Measurements from ENCODE around the gene GPR84. TPM values are rescaled to one million over a fixed set of nuclear protein-coding genes. Genes with fewer than 3 reads are reported as not detected.
"Not testable (repeated sequence)": the region's sequence is repeated elsewhere in the genome, so short reads cannot be mapped to it uniquely, and the experiment has no call there.

Gene GPR84
- total RNA-seq, 1 donor from 2014 or later, result not detected

- no peak for DNase-seq (ENCODE audit: extremely low spot score, unreplicated experiment)
- Mint-ChIP-seq H3K27me3 (no peaks in the 10 kb centered on the region), H3K9me3 (no peaks in the 10 kb centered on the region), H3K4me1 (ENCODE audit: unreplicated experiment) (peaks cover 57% of the 10 kb centered on the region), H3K4me3 (peak overlapping the region; percentile 73), H3K36me3 (peaks cover 15% of the 10 kb centered on the region), H3K27ac (peak overlapping the region; percentile 45)
- no peak for TF ChIP-seq CTCF (conservative IDR thresholded peaks at IDR 0.05)
Measured at GRCh38 chr12:54328595-54329337, 35.5 kb downstream of the GPR84 start.

GRCh38 chr12:54325442-54326109 lies 38.7 kb downstream of the GPR84 start:
- H3K27me3 Mint-ChIP-seq; H3K36me3 Mint-ChIP-seq; H3K9me3 Mint-ChIP-seq; DNase-seq (ENCODE audit: extremely low spot score, unreplicated experiment): not testable (repeated sequence)
- H3K27ac Mint-ChIP-seq, result peak overlapping the region; percentile 98
- peak overlapping the region; percentile 99 for H3K4me3 Mint-ChIP-seq
- peaks cover 43% of the 10 kb centered on the region for H3K4me1 Mint-ChIP-seq (ENCODE audit: unreplicated experiment)

- peak within 1 kb of the TSS; percentile 98 for H3K27ac Mint-ChIP-seq
- TF ChIP-seq CTCF (conservative IDR thresholded peaks at IDR 0.05), result peak; percentile 79
Measured at GRCh38 chr12:54324617-54325441, 39.5 kb downstream of the GPR84 start, which contains the start of gene COPZ1. TSS of gene COPZ1 (plus strand) at chr12:54325131. CDS start at chr12:54325164, 33 bp downstream.

GRCh38 chr12:54321363-54321762 lies 42.9 kb downstream of the GPR84 start:
- DNase-seq (ENCODE audit: extremely low spot score, unreplicated experiment), result no peak
- Mint-ChIP-seq H3K9me3 (no peaks in the 10 kb centered on the region), H3K4me1 (ENCODE audit: unreplicated experiment) (peaks cover 12% of the 10 kb centered on the region), H3K27me3 (peaks cover 3% of the 10 kb centered on the region), H3K4me3 (no peak overlapping the region), H3K36me3 (peaks cover 5% of the 10 kb centered on the region), H3K27ac (no peak overlapping the region)
- TF ChIP-seq CTCF (conservative IDR thresholded peaks at IDR 0.05), result no peak

More at GRCh38 chr12:54324617-54325441, 39.5 kb downstream of the GPR84 start, which contains the start of gene COPZ1:
- no peaks in the 10 kb centered on the region for H3K9me3 Mint-ChIP-seq
- no peaks in the 10 kb centered on the region for H3K27me3 Mint-ChIP-seq
- H3K4me1 Mint-ChIP-seq (ENCODE audit: unreplicated experiment), result peaks cover 35% of the 10 kb centered on the region
- DNase-seq (ENCODE audit: extremely low spot score, unreplicated experiment), result peak; percentile 92
- H3K4me3 Mint-ChIP-seq, result peak within 1 kb of the TSS; percentile 99
- peaks cover 5% of the 10 kb centered on the region for H3K36me3 Mint-ChIP-seq

Small RNAs within 50 kb of the gene (microRNA-seq; reads per million reads assigned to microRNA genes)
- gene MIR148B, result 926 reads per million, percentile 82 among the genes with 10 or more reads in this experiment

Other genes starting within 250 kb of the GPR84 start
- 48.3 and 52.5 TPM in 2 replicates for gene SMUG1, start 175.5 kb downstream of the GPR84 start, total RNA-seq (ENCODE audit: low replicate concordance)
- gene CBX5, start 84.4 kb downstream of the GPR84 start, total RNA-seq (ENCODE audit: low replicate concordance), result 87.8 and 227 TPM in 2 replicates
- 1,366 and 2,469 TPM in 2 replicates for gene HNRNPA1, start 83.8 kb downstream of the GPR84 start, total RNA-seq (ENCODE audit: low replicate concordance)
- gene NFE2, start 63.5 kb downstream of the GPR84 start, total RNA-seq (ENCODE audit: low replicate concordance), result 0.24 and 0.65 TPM in 2 replicates
- 196 and 229 TPM in 2 replicates for gene COPZ1, start 39.4 kb downstream of the GPR84 start, total RNA-seq (ENCODE audit: low replicate concordance)
- gene ZNF385A, start 20.2 kb upstream of the GPR84 start, total RNA-seq (ENCODE audit: low replicate concordance), result 29.5 and 47.3 TPM in 2 replicates
- 2.5 and 25.9 TPM in 2 replicates for gene ITGA5, start 54.8 kb upstream of the GPR84 start, total RNA-seq (ENCODE audit: low replicate concordance)
- gene GTSF1, start 109.1 kb upstream of the GPR84 start, total RNA-seq (ENCODE audit: low replicate concordance), result not detected in 2 replicates
- gene NCKAP1L, start 133.3 kb upstream of the GPR84 start, total RNA-seq (ENCODE audit: low replicate concordance), result not detected in 2 replicates
- gene PDE1B, start 185.1 kb upstream of the GPR84 start, total RNA-seq (ENCODE audit: low replicate concordance), result 0.10 and 3.6 TPM in 2 replicates
- gene PPP1R1A, start 224.2 kb upstream of the GPR84 start, total RNA-seq (ENCODE audit: low replicate concordance), result 24.9 and 43.3 TPM in 2 replicates